Natural killer cell treated with Interleukin-12 subunit alpha and Interleukin-12 subunit beta and Interleukin-15 and Interleukin-18, amount 100 ng/mL, for 72 hours (primary cell): ENCODE measurements around the gene IFT122. TPM values are rescaled to one million over a fixed set of nuclear protein-coding genes. Genes with fewer than 3 reads are reported as not detected.

Source experiments
- ATAC-seq, 2 donors: fragments of 150-1000 bp; cut with Tn5 transposase in 1 of 2; sonication (Bioruptor Pico), chemical (Tn5 transposase) in 1 of 2; 2 replicates each; pipeline ENCODE4 v1.10.0; 2021
- DNase-seq: peaks from one replicate; pipeline ENCODE4 v3.0.0; 2022; ENCODE audit warnings: low spot score
- H3K27ac Mint-ChIP-seq, 2 donors: 1 replicate in 1 of 2; 2 replicates in 1 of 2; pipeline ENCODE4 v1.8.0; 2022; ENCODE audit warnings: mixed read lengths in 2 of 2, mild to moderate bottlenecking in 1 of 2, moderate library complexity in 1 of 2
- H3K27me3 Mint-ChIP-seq, 2 donors: 1 replicate in 1 of 2; 2 replicates in 1 of 2; pipeline ENCODE4 v1.8.0; 2022; ENCODE audit warnings: mixed read lengths in 2 of 2
- H3K36me3 Mint-ChIP-seq: one replicate; pipeline ENCODE4 v1.8.0; 2022; ENCODE audit warnings: mixed read lengths
- H3K4me1 Mint-ChIP-seq, 2 donors: 1 replicate in 1 of 2; 2 replicates in 1 of 2; pipeline ENCODE4 v1.8.0; 2022; ENCODE audit warnings: low read depth in 2 of 2, mixed read lengths in 2 of 2, mild to moderate bottlenecking in 1 of 2
- H3K4me3 Mint-ChIP-seq: one replicate; pipeline ENCODE4 v1.8.0; 2022; ENCODE audit warnings: mixed read lengths
- H3K9me3 Mint-ChIP-seq: 2 replicates; pipeline ENCODE4 v1.8.0; 2022; ENCODE audit warnings: mixed read lengths
- total RNA-seq, 2 donors: library from RNA; stranded (reverse); gene quantifications; one replicate each; pipeline ENCODE4 v1.2.3, GENCODE V29; 2022

IFT122 gene
- total RNA-seq, 2 donors from 2014 or later, result 13.1 to 27.4 TPM

DNA sequence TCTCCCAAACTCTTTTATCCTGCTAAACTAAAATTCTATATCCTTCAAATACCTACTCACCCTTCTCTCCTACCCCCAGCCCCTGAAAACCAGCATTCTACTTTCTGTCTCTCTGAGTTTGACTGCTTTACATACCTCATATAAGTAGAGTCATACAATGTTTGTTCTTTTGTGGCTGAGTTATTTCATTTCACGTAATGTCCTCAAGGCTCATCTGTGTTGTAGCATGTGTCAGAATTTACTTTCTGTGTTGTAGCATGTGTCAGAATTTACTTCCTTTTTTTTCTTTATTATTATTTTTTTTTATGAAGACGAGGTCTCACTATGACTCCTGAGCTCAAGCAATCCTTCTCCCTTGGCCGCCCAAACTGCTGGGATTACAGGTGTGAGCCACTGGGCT lies 20.1 kb downstream of the IFT122 start:
- Mint-ChIP-seq H3K36me3 (no peaks in the 10 kb centered on the region), H3K27ac (no peak overlapping the region), H3K27me3 (no peaks in the 10 kb centered on the region), H3K4me3 (no peak overlapping the region), H3K9me3 (no peaks in the 10 kb centered on the region), H3K4me1 (no peaks in the 10 kb centered on the region)
- no peak for DNase-seq
- no peak for ATAC-seq

DNA sequence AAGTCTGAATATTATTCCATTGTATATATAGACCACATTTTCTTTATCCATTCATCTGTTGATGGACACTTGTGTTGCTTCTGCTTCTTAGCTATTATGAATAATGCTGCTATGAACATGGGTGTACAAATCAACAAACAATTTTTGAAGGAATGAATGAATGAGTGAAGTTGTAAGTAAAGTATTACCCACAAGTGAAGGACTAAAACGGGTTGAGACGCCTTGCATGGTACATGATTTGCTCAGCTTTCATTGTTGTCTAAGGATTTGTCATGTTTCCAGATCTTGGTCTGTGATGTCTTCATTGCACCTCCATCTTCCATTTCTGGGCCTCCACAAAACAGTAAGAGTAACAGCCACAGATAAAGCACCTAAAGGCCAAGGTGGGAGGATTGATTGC lies 20.5 kb downstream of the IFT122 start:
- H3K36me3 Mint-ChIP-seq, result no peaks in the 10 kb centered on the region
- no peak overlapping the region for H3K4me3 Mint-ChIP-seq
- H3K27me3 Mint-ChIP-seq, result no peaks in the 10 kb centered on the region
- ATAC-seq (no peak), DNase-seq (no peak)
- no peaks in the 10 kb centered on the region for H3K9me3 Mint-ChIP-seq
- no peak overlapping the region for H3K27ac Mint-ChIP-seq
- no peaks in the 10 kb centered on the region for H3K4me1 Mint-ChIP-seq

DNA sequence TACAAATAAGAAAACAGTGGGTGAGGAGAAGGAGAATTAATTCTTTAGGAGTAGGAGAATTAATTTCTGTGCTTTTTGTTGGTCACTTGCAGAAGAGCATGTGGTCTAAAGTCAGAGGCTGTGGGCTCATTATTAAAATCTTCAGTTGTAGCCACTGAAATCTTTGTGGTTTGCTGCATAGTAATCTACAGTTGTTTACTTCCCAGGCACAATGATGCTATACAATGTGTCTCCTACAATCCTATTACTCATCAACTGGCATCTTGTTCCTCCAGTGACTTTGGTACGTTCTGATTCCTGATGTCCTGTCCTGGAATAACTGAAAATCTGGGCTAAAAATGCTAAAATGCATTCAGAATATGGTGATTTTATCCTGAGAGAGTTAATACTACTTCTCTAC lies 21.0 kb downstream of the IFT122 start:
- Mint-ChIP-seq H3K4me3 (no peak overlapping the region), H3K36me3 (no peaks in the 10 kb centered on the region), H3K4me1 (no peaks in the 10 kb centered on the region), H3K27me3 (no peaks in the 10 kb centered on the region), H3K9me3 (no peaks in the 10 kb centered on the region), H3K27ac (no peak overlapping the region)
- DNase-seq (no peak), ATAC-seq (no peak)

DNA sequence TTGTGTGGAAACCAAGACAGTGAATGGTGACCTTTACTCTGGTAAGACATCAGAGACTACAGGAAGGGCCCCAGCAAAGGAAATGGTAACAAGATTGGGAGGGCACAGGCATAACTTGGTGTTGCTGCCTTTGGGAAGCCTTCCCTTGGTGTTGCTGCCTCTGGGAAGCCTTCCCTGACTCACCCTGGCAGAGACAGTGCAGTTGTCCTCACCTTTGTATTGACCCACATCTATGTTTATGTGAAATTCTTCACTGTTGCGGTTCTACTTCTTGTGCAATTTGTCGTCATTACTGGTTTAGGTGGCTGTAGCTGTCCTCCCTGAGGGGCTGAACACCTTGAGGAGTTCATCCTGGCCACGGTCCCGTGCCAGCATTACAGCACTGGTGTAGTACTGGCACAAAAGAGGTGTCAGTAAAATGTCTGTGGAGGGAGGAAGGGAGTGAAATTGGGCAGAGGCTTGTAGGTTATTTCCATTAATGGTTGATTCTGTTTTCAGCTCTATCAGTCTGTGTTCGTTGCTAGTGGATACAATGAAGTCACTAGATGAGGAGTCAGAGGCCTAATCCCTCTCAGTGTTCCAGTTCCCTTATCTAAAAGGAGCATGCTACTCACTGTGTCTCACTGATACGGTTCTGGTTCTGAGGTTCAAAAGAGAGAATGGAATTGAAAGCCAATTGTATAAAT lies 21.6 kb downstream of the IFT122 start:
- H3K9me3 Mint-ChIP-seq, result no peaks in the 10 kb centered on the region
- H3K27ac Mint-ChIP-seq, result no peak overlapping the region
- H3K4me1 Mint-ChIP-seq, result no peaks in the 10 kb centered on the region
- H3K27me3 Mint-ChIP-seq, result no peaks in the 10 kb centered on the region
- no peak overlapping the region for H3K4me3 Mint-ChIP-seq
- ATAC-seq (no peak), DNase-seq (no peak)
- no peaks in the 10 kb centered on the region for H3K36me3 Mint-ChIP-seq

DNA sequence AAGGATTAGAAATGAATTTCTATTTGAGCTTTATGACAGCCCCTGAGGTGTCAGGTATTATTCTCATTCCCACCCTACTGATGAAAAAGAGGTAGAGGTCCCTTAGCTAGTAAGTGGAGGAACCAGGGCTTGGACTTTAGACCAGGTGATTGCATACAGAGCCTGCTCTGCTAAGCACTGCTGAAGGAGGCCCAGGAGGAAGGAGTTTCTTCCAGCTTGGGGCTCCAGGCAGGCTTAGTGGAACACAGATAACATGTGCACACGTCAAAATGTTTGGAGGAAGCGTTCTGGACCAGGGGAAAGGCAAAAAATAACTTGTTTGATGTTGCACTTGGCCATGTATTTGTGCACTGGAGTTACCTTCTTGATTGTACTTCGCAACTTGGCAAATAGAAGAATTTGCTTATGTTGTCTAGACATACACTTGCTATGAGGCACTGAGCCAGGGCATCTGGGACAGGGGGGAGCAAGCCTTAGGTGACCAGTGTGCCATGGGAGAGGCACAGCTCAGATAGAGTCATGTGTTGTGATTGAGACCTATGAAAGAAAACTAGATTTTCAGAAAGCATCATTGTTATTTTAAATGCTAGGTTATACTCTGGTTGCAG lies 22.4 kb downstream of the IFT122 start:
- Mint-ChIP-seq H3K4me3 (no peak overlapping the region), H3K4me1 (no peaks in the 10 kb centered on the region), H3K9me3 (no peaks in the 10 kb centered on the region), H3K27me3 (no peaks in the 10 kb centered on the region), H3K36me3 (no peaks in the 10 kb centered on the region), H3K27ac (no peak overlapping the region)
- no peak for DNase-seq
- ATAC-seq, result no peak

DNA sequence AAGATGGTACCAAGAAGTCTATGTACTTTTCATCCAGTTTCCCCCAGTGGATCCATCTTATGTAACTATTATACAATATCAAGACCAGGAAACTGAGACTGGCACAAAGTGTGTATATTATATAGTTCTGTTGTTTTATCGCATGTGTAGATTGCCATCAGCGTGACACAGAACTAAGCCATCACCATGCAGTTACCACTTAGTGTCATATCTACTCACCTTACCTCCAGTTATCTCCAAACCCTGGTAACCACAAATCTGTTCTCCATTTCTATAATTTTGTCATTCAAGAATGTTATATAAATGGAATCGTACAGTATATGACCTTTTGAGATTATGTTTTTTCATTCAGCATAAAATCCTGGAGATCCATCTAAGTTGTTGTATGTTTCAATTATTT lies 23.1 kb downstream of the IFT122 start:
- H3K36me3 Mint-ChIP-seq, result no peaks in the 10 kb centered on the region
- no peak overlapping the region for H3K4me3 Mint-ChIP-seq
- no peaks in the 10 kb centered on the region for H3K9me3 Mint-ChIP-seq
- no peaks in the 10 kb centered on the region for H3K27me3 Mint-ChIP-seq
- no peak overlapping the region for H3K27ac Mint-ChIP-seq
- no peak for DNase-seq
- no peaks in the 10 kb centered on the region for H3K4me1 Mint-ChIP-seq
- no peak for ATAC-seq

DNA sequence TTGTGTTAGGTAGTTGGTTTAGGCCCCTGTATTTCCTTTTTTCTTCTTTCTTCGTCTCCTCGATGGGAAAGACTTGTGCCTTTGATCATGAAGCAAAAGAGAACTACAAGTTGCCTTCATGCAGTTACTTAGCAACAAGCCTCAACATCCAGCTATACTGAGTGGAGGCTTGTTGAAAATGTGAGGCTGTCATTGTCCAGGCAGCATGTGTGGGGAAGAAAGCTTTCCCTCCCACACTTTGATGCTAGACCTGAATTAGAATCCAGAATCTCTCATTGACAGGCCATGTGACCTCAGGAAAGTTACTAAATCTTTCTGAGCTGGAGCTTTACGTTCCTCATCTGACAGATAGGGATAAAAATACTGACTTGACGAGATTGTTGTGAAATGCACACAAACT lies 23.7 kb downstream of the IFT122 start:
- Mint-ChIP-seq H3K27ac (no peak overlapping the region), H3K36me3 (no peaks in the 10 kb centered on the region), H3K4me1 (no peaks in the 10 kb centered on the region), H3K27me3 (no peaks in the 10 kb centered on the region), H3K9me3 (no peaks in the 10 kb centered on the region), H3K4me3 (no peak overlapping the region)
- ATAC-seq (no peak), DNase-seq (no peak)

DNA sequence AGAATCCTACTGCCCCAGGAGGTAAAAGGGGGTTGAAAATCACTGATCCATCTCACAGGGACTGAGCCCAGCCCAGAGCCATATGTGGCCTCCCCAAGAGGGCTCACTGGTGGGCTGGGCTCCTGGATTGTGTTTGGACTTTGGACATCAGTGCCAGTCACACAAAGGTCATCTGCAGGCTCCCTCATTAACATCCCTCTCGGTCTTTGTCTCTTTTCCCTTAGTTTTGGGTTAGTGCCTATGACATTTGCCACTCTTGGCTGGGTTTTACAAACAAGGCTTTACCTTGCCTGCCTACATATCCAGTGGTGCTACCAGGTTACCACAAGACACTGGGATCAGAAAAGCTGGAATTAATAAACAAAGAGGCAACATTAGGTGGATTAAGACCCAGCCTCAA lies 27.9 kb downstream of the IFT122 start:
- no peak overlapping the region for H3K4me3 Mint-ChIP-seq
- H3K36me3 Mint-ChIP-seq, result no peaks in the 10 kb centered on the region
- H3K27ac Mint-ChIP-seq, result no peak overlapping the region
- no peaks in the 10 kb centered on the region for H3K4me1 Mint-ChIP-seq
- H3K27me3 Mint-ChIP-seq, result no peaks in the 10 kb centered on the region
- no peaks in the 10 kb centered on the region for H3K9me3 Mint-ChIP-seq
- no peak for ATAC-seq
- no peak for DNase-seq

DNA sequence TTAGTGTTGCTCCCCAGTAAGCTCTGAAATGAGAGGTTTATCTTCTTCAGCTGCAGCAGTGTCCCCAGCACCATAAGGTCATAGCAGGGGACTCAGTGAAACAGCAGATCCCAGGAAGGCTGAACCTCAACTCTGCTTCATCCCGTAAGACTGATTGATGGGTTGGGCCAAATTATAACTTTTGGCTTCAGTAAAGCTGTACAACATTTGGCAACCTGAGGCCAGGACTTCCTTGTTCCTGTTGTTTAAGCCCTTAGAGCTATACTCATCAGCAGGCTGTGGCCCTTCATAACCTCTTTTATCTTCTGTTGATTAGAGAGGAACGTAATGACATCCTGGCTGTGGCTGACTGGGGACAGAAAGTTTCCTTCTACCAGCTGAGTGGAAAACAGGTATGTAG lies 29.0 kb downstream of the IFT122 start:
- Mint-ChIP-seq H3K27ac (no peak overlapping the region), H3K27me3 (no peaks in the 10 kb centered on the region), H3K36me3 (no peaks in the 10 kb centered on the region), H3K4me1 (no peaks in the 10 kb centered on the region), H3K4me3 (no peak overlapping the region), H3K9me3 (no peaks in the 10 kb centered on the region)
- DNase-seq (no peak), ATAC-seq (no peak)

DNA sequence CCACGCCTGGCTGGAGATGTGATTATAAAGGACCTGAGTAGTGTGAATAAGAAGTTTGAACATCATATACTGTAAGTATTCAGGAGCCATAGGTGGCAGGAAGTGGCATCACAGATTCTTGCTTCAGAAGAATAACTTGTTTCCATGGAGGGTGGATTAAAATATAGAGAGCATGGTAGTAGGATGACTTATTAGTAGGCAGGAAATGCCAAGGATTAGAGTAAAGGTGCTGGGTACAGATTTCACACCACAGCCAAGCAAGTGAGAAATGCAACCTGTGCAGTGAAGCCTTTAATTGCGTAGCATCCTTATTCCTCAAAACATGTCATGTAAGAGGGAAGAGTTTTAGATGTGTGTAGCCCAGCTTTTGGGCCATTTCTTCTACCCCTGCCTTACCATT lies 30.8 kb downstream of the IFT122 start:
- Mint-ChIP-seq H3K36me3 (no peaks in the 10 kb centered on the region), H3K4me3 (no peak overlapping the region), H3K9me3 (no peaks in the 10 kb centered on the region), H3K4me1 (no peaks in the 10 kb centered on the region), H3K27me3 (no peaks in the 10 kb centered on the region), H3K27ac (no peak overlapping the region)
- no peak for DNase-seq
- no peak for ATAC-seq

DNA sequence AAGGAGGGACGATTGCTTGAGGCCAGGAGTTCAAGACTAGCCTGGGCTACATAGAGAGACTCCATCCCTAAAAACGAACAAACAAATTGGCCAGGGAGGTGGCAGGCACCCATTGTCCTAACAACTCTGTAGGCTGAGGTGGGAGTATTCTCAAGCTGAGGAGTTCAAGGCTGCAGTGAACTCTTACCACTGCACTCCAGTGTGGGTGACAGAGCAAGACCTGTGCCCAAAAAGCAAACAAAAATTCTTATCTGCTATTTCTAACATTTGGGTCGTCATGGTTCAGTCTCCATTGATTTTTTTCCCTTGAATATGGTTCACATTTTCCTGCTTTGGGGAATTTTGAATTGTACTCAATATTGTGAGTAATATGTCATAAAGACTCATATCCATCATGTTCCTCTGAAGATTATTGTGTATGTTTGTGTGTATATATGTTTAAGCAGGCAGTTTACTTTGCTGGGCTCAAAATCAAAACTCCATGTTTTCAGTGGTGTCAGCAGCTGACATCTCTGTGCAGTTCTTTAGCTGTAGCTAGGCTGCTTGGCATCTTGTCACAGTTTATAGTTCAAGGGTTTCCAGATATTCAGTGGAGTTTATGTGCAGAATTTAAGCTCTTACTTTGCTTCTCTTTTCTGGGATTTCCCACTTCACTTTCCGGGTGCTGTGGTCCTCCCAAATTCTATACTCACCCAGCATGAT lies 33.2 kb downstream of the IFT122 start:
- Mint-ChIP-seq H3K27me3 (no peaks in the 10 kb centered on the region), H3K27ac (no peak overlapping the region), H3K4me3 (no peak overlapping the region), H3K36me3 (peaks cover 4% of the 10 kb centered on the region), H3K4me1 (no peaks in the 10 kb centered on the region), H3K9me3 (no peaks in the 10 kb centered on the region)
- no peak for DNase-seq
- no peak for ATAC-seq

DNA sequence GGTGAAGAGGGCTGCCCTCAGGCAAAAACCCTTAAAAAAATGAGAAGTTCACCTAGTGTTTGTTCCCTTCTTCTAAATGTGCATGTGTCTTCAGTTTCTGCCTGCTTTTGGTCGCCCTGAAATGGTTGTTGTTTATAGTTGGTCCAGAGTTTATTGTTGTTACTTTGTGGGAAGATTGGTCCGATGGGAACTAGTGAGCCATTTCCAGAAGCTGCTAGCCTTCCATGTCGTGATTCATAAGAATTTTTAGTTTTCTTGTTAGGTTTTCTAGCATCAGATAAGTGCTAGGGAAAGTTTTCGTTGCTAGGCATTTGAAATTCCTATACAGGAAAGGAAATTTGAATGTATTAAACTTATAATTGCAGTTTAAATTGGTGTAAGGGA lies 33.7 kb downstream of the IFT122 start:
- no peaks in the 10 kb centered on the region for H3K4me1 Mint-ChIP-seq
- no peak overlapping the region for H3K4me3 Mint-ChIP-seq
- no peak overlapping the region for H3K27ac Mint-ChIP-seq
- ATAC-seq, result no peak
- H3K27me3 Mint-ChIP-seq, result no peaks in the 10 kb centered on the region
- no peaks in the 10 kb centered on the region for H3K9me3 Mint-ChIP-seq
- peaks cover 4% of the 10 kb centered on the region for H3K36me3 Mint-ChIP-seq
- DNase-seq, result no peak

DNA sequence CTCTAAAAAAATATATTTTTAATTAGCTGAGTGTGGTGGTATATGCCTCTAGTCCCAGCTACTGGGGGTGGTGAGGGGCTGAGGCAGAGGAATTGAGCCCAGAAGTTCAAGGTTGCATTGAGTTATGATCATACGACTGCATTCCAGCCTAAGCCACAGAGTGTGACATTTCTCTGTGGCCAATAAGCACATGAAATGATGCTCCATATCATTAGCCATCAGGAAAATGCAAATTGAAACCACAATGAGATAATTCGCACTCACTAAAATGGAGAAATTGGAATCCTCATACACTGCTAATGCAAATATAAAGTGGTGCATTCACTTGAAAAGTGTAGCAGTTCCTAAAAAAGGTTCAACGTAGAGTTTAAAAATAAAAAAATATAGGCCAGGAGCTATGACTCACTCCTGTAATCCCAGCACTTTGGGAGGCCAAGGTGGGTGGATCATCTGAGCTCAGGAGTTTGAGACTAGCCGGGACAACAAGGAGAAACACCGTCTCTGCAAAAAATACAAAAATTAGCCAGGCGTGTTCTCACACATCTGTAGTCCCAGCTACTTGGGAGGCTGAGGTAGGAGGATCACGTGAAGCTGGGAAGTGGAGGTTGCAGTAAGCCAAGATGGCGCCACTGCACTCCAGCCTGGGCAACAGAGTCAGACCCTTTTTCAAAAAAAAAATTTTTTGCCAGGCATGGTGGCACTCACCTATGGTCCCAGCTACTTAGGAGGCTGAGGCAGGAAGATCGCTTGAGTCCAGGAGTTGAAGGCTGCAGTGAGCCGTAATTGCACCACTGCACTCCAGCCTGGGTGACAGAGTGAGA lies 35.2 kb downstream of the IFT122 start:
- Mint-ChIP-seq H3K9me3 (no peaks in the 10 kb centered on the region), H3K4me3 (no peak overlapping the region), H3K4me1 (no peaks in the 10 kb centered on the region), H3K27ac (no peak overlapping the region), H3K27me3 (no peaks in the 10 kb centered on the region), H3K36me3 (peaks cover 4% of the 10 kb centered on the region)
- DNase-seq (no peak), ATAC-seq (no peak)

DNA sequence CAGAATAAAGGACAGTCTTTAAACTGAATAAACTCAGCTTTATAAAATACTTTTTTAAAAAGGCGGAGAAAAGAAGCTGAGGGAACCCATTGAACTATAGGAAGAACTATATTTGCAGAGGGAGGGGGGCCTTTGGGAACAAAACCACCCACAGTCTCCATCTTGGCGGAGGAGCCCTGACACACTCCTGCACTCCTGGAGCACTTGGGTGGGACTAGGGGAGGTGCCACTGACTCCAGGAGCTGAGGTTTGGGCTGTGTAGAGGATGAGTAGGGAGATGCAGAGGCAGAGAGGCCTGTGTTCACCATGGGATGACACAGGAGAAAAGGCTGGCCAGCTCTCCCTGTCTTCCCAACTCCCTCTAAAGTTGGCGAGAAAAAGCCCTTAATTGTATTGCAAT lies 35.8 kb downstream of the IFT122 start:
- ATAC-seq (no peak), DNase-seq (no peak)
- H3K4me3 Mint-ChIP-seq, result no peak overlapping the region
- H3K27me3 Mint-ChIP-seq, result no peaks in the 10 kb centered on the region
- H3K4me1 Mint-ChIP-seq, result no peaks in the 10 kb centered on the region
- no peaks in the 10 kb centered on the region for H3K9me3 Mint-ChIP-seq
- no peak overlapping the region for H3K27ac Mint-ChIP-seq
- H3K36me3 Mint-ChIP-seq, result peaks cover 4% of the 10 kb centered on the region
